ENCODE data around the gene SMARCA1. TPM values are rescaled to one million over a fixed set of nuclear protein-coding genes. Genes with fewer than 3 reads are reported as not detected.

SMARCA1 gene, protein sequence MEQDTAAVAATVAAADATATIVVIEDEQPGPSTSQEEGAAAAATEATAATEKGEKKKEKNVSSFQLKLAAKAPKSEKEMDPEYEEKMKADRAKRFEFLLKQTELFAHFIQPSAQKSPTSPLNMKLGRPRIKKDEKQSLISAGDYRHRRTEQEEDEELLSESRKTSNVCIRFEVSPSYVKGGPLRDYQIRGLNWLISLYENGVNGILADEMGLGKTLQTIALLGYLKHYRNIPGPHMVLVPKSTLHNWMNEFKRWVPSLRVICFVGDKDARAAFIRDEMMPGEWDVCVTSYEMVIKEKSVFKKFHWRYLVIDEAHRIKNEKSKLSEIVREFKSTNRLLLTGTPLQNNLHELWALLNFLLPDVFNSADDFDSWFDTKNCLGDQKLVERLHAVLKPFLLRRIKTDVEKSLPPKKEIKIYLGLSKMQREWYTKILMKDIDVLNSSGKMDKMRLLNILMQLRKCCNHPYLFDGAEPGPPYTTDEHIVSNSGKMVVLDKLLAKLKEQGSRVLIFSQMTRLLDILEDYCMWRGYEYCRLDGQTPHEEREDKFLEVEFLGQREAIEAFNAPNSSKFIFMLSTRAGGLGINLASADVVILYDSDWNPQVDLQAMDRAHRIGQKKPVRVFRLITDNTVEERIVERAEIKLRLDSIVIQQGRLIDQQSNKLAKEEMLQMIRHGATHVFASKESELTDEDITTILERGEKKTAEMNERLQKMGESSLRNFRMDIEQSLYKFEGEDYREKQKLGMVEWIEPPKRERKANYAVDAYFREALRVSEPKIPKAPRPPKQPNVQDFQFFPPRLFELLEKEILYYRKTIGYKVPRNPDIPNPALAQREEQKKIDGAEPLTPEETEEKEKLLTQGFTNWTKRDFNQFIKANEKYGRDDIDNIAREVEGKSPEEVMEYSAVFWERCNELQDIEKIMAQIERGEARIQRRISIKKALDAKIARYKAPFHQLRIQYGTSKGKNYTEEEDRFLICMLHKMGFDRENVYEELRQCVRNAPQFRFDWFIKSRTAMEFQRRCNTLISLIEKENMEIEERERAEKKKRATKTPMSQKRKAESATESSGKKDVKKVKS
- total RNA-seq = 76.1 TPM

DNA sequence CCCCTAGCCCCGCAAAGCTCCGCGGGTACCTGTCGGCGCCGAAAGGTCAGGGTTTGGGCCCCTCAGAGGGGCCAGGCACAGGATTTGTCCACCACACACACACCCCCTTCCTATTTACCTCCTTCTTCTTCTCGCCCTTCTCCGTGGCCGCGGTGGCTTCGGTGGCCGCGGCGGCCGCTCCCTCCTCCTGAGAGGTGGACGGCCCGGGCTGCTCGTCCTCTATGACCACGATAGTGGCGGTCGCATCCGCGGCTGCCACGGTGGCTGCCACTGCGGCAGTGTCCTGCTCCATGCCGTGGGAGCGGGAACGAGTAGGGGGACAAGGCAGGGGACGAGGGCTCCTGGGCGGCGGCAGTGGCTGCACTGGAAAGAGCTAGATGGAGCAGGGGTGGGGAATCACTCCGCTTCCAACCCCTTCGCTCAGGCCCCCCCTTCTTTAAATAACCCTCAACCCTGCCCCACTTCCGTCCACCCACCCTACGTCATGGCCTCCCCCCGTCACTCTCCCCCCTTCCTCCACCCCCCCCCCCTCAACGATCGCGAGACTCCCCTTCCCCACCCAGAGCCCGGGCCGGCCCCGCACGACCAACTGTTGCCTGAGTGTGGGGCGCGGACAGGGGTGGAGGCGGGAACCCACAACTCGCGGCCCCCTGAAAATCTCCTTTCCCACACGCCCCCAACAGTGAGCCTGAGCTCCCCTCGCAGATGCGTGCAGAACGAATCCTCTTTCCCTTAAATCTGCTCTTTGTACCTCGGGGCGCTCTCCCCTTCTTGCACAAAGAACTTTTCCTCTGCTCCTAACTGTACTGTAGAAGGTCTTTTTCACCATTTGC, at the start of gene SMARCA1:
SMARCA1 (minus strand) TSS at position 412 of the 833 bp plus-strand sequence; CDS start at position 292, 120 bp downstream.

DNA sequence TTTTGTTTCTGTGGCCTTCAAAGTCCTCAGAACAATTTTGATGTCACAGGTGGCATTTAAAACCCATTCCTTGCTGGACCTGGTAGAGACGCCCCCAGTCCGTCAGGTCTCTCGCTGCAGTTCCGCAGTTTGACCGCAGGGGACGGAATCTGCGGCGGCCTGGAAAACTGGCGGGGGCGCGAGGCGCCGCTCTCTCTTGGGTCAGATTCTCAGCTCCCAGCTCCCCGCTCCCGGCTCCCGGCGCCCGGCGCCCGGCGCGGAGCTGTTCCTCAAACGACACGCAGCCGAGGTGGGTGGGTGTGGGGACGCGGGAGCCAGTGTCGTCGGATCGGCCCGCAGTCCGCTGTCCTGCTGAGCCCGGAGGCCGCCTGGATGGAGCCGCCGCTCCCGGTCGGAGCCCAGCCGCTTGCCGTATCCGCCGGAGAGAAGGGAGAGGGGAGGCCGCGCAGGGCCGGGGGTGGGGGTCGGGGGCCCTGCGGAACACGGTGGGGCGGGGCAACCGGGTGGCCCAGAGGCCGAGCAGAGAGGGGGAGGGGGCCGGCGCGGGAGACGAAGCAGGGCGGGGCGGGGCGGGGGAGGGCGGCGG, 16.9 kb upstream of the SMARCA1 start, which contains the start of gene OCRL:
OCRL (plus strand) TSS at position 192 of the 586 bp plus-strand sequence; CDS start at position 373, 181 bp downstream.

Small RNA genes within 50 kb of the gene (small RNA-seq; reads per million reads assigned to genes)
- gene RF01169 (not detected), gene RNA5SP513 (0.10 reads per million), gene RPS26P56 (not detected)

Other genes starting within 250 kb of the SMARCA1 start
- 56.1 TPM for gene OCRL, start 16.8 kb upstream of the SMARCA1 start, total RNA-seq
- 4.4 TPM for gene APLN, start 131.5 kb upstream of the SMARCA1 start, total RNA-seq
- gene XPNPEP2, start 215.5 kb upstream of the SMARCA1 start, total RNA-seq = 0.23 TPM

Data from diencephalon (tissue), 1 donor.